Measurements from ENCODE around the gene ZNF416.

The ZNF416 gene

DNA sequence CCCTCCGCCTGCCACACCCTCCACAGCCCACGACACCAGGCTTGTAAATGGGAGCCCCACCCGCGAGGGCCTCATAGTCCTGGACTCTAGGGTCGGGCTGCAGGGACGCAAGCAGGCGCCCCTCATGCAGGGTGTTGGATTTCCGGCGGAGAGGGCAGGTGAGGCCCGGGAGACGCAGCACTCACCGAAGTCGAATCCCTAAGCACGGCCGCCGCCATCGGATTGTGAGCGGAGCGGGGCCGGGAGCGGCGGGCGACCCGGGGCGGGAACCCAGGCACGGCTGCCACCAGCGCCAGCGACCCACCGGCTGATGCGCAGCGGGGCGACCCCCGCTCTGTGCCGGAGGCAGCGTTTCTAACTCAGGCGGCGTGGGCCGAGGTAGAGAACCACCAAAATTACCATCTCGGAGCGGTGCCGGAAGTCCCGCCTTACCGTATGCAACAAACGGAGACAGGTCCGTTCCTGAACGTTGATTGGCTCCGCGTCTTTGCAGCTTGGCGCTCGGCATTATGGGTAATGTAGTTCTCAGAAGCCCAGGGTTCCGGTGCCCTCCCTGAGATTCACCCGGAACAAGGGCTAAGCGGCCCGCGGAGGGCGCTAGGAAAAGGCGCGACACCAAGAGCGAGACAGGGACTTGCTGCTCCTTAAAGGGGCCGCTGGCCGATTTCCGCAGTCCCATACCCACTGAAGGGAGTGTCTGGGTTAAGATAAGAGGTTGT, at the start of gene ZNF416:
Gene ZNF416, minus strand, starts transcription at position 425 of the 719 bp plus-strand sequence. Its CDS starts 207 bp downstream, at position 218.
- Histone ChIP-seq H2AFZ (ENCODE audit: low read length, unreplicated experiment) (peak within 1 kb of the TSS; percentile 55), H3K27ac (ENCODE audit: low read depth, low read length) (no peak within 1 kb of the TSS)

DNA sequence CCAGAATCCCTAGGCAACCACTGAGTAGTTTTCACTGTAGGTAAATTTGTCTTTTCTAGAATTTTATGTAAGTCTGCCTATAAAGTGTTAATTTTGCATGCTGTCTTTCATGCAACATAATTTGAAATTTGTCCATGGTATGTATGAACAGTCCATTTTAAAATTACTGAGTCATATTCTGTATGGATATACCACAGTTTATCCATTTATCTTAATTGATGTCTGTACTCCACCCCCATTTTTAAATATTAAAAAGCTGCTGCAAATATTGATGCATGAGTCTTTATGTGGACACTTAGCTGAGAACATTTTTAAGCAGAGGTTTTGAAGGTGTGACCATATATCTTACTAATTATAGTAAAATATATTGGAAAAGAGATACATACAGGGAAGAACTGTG, 44.4 kb upstream of the ZNF416 start:
- Histone ChIP-seq H3K79me2 (ENCODE audit: control insufficient read depth, insufficient read depth, low read length, unreplicated experiment) (peaks cover 21% of the 10 kb centered on the region), H3K36me3 (ENCODE audit: insufficient read depth, low read length) (peaks cover 66% of the 10 kb centered on the region), H3K4me1 (ENCODE audit: control insufficient read depth, insufficient read depth, low read length, unreplicated experiment) (no peaks in the 10 kb centered on the region), H2AFZ (ENCODE audit: low read length, unreplicated experiment) (no peak overlapping the region), H3K27me3 (ENCODE audit: insufficient read depth, low read length) (no peaks in the 10 kb centered on the region), H3K27ac (ENCODE audit: low read depth, low read length) (no peak overlapping the region), H3K4me3 (ENCODE audit: low read depth, low read length) (no peak overlapping the region)

More for the DNA sequence above, at the start of gene ZNF416:
- Histone ChIP-seq H3K4me1 (ENCODE audit: control insufficient read depth, insufficient read depth, low read length, unreplicated experiment) (peaks cover 3% of the 10 kb centered on the region), H3K79me2 (ENCODE audit: control insufficient read depth, insufficient read depth, low read length, unreplicated experiment) (peaks cover 20% of the 10 kb centered on the region), H3K36me3 (ENCODE audit: insufficient read depth, low read length) (peaks cover 33% of the 10 kb centered on the region), H3K27me3 (ENCODE audit: insufficient read depth, low read length) (no peaks in the 10 kb centered on the region), H3K4me3 (ENCODE audit: low read depth, low read length) (peak within 1 kb of the TSS; percentile 79)

DNA sequence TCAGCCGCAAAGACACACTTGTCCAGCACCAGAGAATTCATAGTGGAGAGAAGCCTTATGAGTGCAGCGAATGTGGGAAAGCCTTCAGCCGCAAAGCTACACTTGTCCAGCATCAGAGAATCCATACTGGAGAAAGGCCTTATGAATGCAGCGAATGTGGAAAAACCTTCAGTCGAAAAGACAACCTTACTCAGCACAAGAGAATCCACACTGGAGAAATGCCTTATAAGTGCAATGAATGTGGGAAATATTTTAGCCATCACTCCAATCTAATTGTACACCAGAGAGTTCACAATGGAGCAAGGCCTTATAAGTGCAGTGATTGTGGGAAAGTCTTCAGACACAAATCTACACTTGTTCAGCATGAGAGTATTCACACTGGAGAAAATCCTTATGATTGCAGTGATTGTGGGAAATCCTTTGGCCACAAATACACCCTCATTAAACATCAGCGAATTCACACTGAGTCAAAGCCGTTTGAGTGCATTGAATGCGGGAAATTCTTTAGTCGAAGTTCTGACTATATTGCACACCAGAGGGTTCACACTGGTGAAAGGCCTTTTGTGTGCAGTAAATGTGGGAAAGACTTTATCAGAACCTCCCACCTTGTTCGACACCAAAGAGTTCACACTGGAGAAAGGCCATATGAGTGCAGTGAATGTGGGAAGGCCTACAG, 42.1 kb upstream of the ZNF416 start:
- Histone ChIP-seq H2AFZ (ENCODE audit: low read length, unreplicated experiment) (no peak overlapping the region), H3K4me1 (ENCODE audit: control insufficient read depth, insufficient read depth, low read length, unreplicated experiment) (no peaks in the 10 kb centered on the region), H3K27me3 (ENCODE audit: insufficient read depth, low read length) (no peaks in the 10 kb centered on the region), H3K4me3 (ENCODE audit: low read depth, low read length) (no peak overlapping the region), H3K27ac (ENCODE audit: low read depth, low read length) (no peak overlapping the region), H3K36me3 (ENCODE audit: insufficient read depth, low read length) (peaks cover 89% of the 10 kb centered on the region), H3K79me2 (ENCODE audit: control insufficient read depth, insufficient read depth, low read length, unreplicated experiment) (peaks cover 44% of the 10 kb centered on the region)

DNA sequence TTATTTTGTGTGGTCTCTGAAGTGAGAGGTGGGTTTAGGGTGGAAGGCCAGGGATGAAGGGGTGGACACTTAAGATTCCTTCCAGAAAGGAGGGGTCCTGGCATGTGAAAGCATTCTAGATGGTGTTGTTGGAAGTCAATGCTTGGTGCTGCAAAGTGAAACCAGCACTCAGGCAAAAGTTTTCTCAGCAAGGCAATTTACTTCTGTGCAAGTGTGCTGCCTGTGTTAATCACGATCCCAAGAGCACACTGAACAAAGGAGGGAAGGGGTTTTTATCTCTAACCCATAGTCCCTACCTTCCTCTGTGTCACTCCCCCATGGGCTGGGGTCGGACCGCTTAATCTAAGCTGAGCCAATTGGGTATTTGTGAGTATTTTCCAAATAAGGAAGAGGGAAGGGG, 36.6 kb upstream of the ZNF416 start:
- H3K4me3 ChIP-seq (ENCODE audit: low read depth, low read length) = peak overlapping the region; percentile 93
- H2AFZ ChIP-seq (ENCODE audit: low read length, unreplicated experiment) = no peak overlapping the region
- H3K36me3 ChIP-seq (ENCODE audit: insufficient read depth, low read length) = peaks cover 54% of the 10 kb centered on the region
- no peaks in the 10 kb centered on the region for H3K27me3 ChIP-seq (ENCODE audit: insufficient read depth, low read length)
- no peak overlapping the region for H3K27ac ChIP-seq (ENCODE audit: low read depth, low read length)
- no peaks in the 10 kb centered on the region for H3K4me1 ChIP-seq (ENCODE audit: control insufficient read depth, insufficient read depth, low read length, unreplicated experiment)
- H3K79me2 ChIP-seq (ENCODE audit: control insufficient read depth, insufficient read depth, low read length, unreplicated experiment) = peaks cover 52% of the 10 kb centered on the region

DNA sequence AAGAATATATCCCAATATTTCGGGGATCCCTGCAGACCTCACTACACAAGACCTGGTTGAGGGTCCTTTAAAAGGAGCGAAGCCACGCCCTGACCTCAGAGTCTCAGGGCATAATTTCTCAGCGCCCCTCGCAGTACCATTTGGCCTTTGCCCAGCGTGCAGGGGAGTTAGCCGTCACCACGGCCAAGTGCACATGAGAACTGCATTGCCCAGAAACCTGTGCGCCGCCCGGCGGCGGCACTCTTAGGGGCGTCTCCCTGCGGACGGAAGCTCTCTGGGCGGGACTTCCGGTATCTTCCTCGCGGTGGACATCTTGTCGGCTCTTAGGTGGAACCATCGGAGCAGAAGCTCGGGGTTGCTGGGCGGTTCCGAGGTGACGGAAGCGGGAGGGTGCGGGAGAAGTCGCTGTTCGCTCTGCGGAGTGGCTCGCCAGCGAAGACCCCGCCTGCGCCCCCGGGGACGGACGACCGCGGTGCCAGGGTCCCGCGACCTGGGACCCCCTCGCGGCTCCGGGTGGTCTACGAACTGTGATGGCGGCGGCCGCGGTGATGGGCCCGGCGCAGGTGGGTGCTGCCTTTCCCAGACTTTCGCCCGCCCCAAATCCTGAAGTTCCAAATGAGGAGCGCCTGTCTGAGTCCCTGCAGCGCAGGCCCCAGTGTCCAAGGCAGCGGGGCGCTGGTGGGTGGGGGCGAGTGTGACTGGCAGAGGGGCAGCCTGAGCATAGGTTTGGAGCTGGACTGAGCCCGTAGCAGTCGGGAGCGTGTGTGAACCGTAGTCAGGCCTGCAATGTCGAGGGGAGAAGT, 35.4 kb upstream of the ZNF416 start, which contains the start of gene ZNF134:
Gene ZNF134, plus strand, starts transcription at position 302 of the 803 bp plus-strand sequence. CDS start 5,227 bp downstream, outside the sequence.
- H3K79me2 ChIP-seq (ENCODE audit: control insufficient read depth, insufficient read depth, low read length, unreplicated experiment) = peaks cover 49% of the 10 kb centered on the region
- H3K36me3 ChIP-seq (ENCODE audit: insufficient read depth, low read length) = peaks cover 42% of the 10 kb centered on the region

DNA sequence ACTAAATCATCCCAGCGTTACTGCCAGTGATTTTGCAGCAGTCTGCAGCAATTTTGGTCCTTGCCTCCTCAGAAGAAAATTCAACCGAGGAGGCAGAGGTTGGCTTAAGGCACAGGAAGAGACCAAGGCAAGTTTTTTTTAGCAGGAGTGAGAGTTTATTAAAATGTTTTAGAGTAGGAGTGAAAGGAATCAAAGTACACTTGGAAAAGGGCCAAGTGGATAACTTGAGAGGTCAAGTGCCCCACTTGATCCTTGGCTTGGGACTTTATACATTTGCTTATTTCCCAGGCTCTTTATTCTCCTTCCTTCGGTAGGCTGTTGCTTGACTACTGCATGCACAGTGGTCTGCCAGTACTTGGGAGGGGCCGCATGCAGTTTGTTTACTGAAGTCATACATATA, 32.4 kb upstream of the ZNF416 start:
- Histone ChIP-seq H3K36me3 (ENCODE audit: insufficient read depth, low read length) (peaks cover 32% of the 10 kb centered on the region), H3K27ac (ENCODE audit: low read depth, low read length) (no peak overlapping the region), H3K79me2 (ENCODE audit: control insufficient read depth, insufficient read depth, low read length, unreplicated experiment) (peaks cover 21% of the 10 kb centered on the region), H3K27me3 (ENCODE audit: insufficient read depth, low read length) (no peaks in the 10 kb centered on the region), H3K4me3 (ENCODE audit: low read depth, low read length) (no peak overlapping the region), H3K4me1 (ENCODE audit: control insufficient read depth, insufficient read depth, low read length, unreplicated experiment) (no peaks in the 10 kb centered on the region), H2AFZ (ENCODE audit: low read length, unreplicated experiment) (no peak overlapping the region)

More for the DNA sequence above, 35.4 kb upstream of the ZNF416 start, which contains the start of gene ZNF134:
- Histone ChIP-seq H3K4me3 (ENCODE audit: low read depth, low read length) (peak within 1 kb of the TSS; percentile 93), H3K27me3 (ENCODE audit: insufficient read depth, low read length) (no peaks in the 10 kb centered on the region), H3K27ac (ENCODE audit: low read depth, low read length) (no peak within 1 kb of the TSS), H3K4me1 (ENCODE audit: control insufficient read depth, insufficient read depth, low read length, unreplicated experiment) (no peaks in the 10 kb centered on the region), H2AFZ (ENCODE audit: low read length, unreplicated experiment) (peak within 1 kb of the TSS; percentile 79)

DNA sequence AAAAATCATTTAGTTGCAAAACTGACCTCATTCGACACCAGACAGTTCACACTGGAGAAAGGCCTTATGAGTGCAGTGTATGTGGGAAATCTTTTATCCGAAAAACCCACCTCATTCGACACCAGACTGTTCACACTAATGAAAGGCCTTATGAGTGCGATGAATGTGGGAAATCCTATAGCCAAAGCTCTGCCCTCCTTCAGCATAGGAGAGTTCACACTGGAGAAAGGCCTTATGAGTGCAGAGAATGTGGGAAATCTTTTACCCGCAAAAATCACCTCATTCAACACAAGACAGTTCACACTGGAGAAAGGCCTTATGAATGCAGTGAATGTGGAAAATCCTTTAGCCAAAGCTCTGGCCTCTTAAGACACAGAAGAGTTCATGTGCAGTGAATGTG, 28.2 kb upstream of the ZNF416 start:
- Histone ChIP-seq H2AFZ (ENCODE audit: low read length, unreplicated experiment) (no peak overlapping the region), H3K36me3 (ENCODE audit: insufficient read depth, low read length) (peaks cover 46% of the 10 kb centered on the region), H3K27ac (ENCODE audit: low read depth, low read length) (no peak overlapping the region), H3K79me2 (ENCODE audit: control insufficient read depth, insufficient read depth, low read length, unreplicated experiment) (peaks cover 5% of the 10 kb centered on the region), H3K27me3 (ENCODE audit: insufficient read depth, low read length) (no peaks in the 10 kb centered on the region), H3K4me1 (ENCODE audit: control insufficient read depth, insufficient read depth, low read length, unreplicated experiment) (no peaks in the 10 kb centered on the region), H3K4me3 (ENCODE audit: low read depth, low read length) (no peak overlapping the region)

DNA sequence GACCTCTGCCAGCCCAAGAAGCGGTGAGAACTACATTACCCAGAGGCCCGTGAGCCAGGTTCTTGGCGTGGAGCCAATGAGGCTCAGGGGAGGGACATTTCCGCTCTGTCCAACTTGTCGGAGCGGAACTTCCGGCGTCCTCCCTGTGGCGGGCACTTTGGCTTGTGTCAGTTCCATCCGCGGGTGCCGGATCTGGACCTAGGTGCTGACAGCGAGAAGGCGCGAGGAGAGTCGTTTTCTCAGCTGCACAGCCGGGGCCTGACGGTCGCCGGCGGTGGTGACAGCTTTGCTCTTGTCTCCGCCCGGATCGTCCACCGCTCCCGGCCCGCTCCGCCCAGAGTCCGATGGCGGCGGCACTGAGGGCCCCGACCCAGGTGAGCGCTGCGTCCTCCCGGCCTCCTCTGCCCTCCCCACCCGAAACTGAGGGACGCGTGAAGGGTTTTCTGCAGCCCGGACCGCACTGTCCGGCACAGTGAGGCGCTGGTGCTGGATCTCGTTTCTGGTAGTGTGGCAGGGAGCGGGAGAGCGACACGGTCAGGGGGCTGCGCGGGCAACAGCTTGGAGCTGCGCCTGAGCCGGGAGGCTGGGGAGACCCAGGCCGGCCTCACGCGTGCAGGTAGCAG, 21.2 kb upstream of the ZNF416 start, which contains the start of gene ZNF530:
Gene ZNF530, plus strand, starts transcription at position 125 of the 623 bp plus-strand sequence. CDS start 4,461 bp downstream, outside the sequence.
- no peak within 1 kb of the TSS for H3K27ac ChIP-seq (ENCODE audit: low read depth, low read length)
- H3K4me1 ChIP-seq (ENCODE audit: control insufficient read depth, insufficient read depth, low read length, unreplicated experiment) = peaks cover 3% of the 10 kb centered on the region
- H2AFZ ChIP-seq (ENCODE audit: low read length, unreplicated experiment) = peak within 1 kb of the TSS; percentile 67
- H3K36me3 ChIP-seq (ENCODE audit: insufficient read depth, low read length) = peaks cover 13% of the 10 kb centered on the region
- no peaks in the 10 kb centered on the region for H3K27me3 ChIP-seq (ENCODE audit: insufficient read depth, low read length)
- H3K79me2 ChIP-seq (ENCODE audit: control insufficient read depth, insufficient read depth, low read length, unreplicated experiment) = peaks cover 21% of the 10 kb centered on the region
- peak within 1 kb of the TSS; percentile 83 for H3K4me3 ChIP-seq (ENCODE audit: low read depth, low read length)

DNA sequence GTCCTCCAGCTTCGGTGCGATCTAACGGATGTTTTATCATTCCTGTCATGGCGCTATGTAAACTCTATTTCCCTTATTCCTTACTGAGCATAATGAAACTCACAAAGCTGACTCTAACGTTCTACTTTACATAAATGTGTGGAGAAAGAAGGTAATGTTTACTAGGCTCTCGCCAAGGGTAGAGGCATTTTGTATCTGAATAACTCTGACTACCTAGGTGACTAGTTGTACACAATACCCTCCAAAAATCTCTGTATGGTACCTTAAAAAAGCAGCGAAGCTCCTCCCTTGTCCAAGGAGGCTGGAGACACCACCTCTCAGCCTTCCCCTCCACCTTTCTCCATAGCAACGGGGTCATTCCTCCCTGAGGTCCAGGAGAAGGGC, 20.7 kb upstream of the ZNF416 start:
- peak overlapping the region; percentile 83 for H3K4me3 ChIP-seq (ENCODE audit: low read depth, low read length)
- peaks cover 9% of the 10 kb centered on the region; the same call in 1 of the 2 replicates for H3K36me3 ChIP-seq (ENCODE audit: insufficient read depth, low read length)
- peaks cover 3% of the 10 kb centered on the region for H3K4me1 ChIP-seq (ENCODE audit: control insufficient read depth, insufficient read depth, low read length, unreplicated experiment)
- no peaks in the 10 kb centered on the region for H3K27me3 ChIP-seq (ENCODE audit: insufficient read depth, low read length)
- H2AFZ ChIP-seq (ENCODE audit: low read length, unreplicated experiment) = peak overlapping the region; percentile 67
- H3K27ac ChIP-seq (ENCODE audit: low read depth, low read length) = no peak overlapping the region
- peaks cover 21% of the 10 kb centered on the region for H3K79me2 ChIP-seq (ENCODE audit: control insufficient read depth, insufficient read depth, low read length, unreplicated experiment)

DNA sequence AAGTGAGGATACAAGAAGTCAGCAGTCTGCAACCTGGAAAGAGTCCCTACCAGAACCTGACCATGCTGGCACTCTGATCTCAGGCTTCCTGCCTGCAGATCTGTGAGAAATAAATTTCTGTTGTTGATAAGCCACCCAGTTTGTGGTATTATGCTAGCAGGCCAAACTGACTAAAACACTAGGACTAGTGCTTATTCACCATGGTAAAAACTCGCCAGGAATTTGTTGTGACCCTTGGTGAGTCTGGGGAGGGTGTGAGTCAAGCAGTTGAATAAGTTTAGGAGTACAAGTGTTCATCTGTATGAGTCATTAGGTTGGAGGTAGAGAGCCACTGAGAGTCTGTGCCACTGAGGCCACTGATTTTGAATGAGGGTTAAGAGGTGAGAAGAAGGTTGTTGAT, 8.8 kb upstream of the ZNF416 start:
- Histone ChIP-seq H3K27me3 (ENCODE audit: insufficient read depth, low read length) (no peaks in the 10 kb centered on the region), H3K4me3 (ENCODE audit: low read depth, low read length) (no peak overlapping the region), H3K4me1 (ENCODE audit: control insufficient read depth, insufficient read depth, low read length, unreplicated experiment) (no peaks in the 10 kb centered on the region), H3K27ac (ENCODE audit: low read depth, low read length) (peak overlapping the region; percentile 40; the same call in 1 of the 2 replicates), H3K79me2 (ENCODE audit: control insufficient read depth, insufficient read depth, low read length, unreplicated experiment) (peaks cover 14% of the 10 kb centered on the region), H2AFZ (ENCODE audit: low read length, unreplicated experiment) (no peak overlapping the region), H3K36me3 (ENCODE audit: insufficient read depth, low read length) (peaks cover 49% of the 10 kb centered on the region)
